ENCODE results near the gene DUSP1.
A peak's percentile ranks its signal among the peaks of the same experiment; 100 is the strongest.

Gene DUSP1

DNA sequence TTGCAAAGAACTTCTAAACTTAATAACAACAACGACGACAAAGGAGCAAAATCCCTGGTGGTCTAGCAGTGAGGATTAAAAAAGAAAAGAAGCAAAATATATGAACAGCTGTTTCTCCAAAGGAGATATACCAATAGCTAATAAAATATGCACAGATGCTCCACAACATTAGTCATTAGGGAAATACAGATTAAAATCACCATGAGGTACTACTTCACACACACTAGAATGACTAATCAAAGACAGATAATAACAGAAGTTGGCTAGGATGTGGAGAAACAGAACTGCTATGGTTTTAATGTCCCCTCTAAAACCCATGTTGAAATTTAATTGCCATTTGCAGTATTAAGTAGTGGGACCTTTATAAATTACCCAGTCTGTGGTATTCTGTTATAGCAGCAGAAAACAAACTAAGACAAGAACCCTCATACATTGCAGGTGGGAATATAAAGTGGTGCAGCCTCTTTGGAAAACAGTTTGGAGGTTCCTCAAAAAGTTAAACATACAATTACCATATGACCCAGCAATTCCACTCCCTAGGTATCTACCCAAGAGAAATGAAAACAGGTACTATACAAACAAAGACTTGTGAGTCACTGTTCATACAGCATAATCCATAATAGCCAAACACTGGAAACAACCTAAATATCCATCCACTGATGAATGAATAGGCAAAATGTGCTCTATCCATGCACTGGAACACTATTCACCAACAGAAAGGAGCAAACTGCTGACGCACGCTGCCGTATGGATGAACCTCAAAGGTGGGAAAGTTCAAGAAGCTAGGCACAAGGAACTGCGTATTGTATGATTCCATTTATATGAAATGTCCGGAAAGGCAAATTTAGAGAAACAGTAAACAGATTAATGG lies 11.4 kb upstream of the DUSP1 start:
- no peak for DNase-seq (ENCODE audit: low read depth in 1 of 2, low spot score in 1 of 2)

DNA sequence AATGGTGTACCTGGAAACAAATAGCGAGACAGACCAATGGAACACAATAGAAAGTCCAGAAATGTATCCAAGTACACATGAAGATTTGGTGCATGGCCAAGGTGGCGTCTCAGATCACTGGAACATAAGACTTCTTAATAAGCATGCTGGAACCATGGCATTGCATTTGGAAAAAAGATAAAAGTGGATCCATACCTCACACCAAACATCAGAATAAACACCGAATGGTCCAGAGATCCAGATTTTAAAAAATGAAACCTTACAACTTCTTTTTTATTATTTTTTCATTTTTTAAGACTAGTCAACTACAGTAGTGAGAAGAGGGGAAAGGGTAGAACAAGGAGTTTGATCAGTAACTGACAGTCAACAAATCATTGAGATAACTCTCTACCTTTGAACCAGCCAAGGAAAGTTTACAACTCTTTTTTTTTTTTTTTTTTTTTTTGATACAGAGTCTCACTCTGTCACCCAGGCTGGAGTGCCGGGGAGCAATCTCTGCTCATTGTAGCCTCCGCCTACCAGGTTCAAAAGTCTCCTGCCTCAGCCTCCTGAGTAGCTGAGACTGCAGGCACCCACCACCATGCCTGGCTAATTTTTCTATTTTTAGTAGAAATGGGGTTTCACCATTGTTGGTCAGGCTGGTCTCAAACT lies 8.8 kb upstream of the DUSP1 start:
- DNase-seq (ENCODE audit: low read depth in 1 of 2, low spot score in 1 of 2), result no peak

DNA sequence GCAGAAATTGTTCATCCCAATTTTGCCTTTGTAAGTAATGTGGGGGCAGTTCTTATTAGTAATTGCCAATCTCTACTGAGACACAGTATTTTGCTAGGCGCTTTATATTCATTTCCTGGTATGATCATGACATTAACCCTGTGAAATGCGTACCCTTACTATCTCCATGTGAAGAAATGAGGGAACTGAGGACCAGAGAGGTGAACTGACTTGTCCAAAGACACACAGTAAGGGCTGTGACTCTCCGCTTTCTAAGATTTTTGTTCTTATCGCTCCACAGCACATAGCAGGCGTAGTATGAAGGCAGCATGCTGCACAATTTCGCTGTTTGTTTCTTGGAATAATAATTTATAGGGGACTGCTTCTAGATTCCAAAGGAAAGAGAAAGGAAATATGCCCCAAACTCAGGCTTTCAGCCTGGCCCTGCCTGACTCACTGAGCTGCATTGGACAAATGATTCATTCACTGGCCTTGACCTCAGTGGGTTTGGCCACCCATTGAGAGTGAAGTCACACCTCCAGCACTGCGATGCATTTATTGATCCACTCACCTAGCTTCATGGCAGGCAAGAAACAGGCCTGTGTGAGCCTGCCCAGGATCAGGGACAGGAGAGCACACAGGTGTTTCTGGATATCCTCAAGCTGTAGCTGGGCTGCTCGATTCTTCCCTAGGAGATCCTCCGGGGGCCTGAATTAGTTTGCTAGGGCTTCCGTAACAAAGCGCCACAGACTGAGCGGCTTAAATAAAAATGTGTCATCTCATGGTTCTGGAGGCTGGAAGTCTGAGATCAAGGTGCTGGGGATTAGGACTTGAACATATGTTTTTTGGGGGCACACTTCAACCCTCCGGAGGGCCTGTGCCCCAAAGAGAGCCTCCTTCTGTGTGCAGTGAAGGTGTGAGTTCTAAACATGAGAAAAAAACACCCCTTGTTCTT lies 7.2 kb upstream of the DUSP1 start:
- no peak for DNase-seq (ENCODE audit: low read depth in 1 of 2, low spot score in 1 of 2)

DNA sequence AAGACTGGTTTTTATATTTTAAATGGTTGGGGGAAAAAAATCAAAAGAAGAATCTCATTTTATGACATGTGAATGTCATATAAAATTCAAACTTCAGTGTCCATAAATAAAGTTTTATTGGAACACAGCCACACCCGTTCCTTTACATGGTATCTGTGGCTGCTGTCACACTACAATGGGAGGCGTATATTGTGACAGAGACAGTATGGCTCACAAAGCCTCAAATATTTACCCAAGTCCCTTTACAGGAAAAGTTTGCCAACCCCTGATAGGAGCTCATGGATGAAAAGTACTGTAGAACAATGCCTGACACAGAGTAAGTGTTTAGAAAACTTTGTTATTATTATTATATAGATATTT lies 5.2 kb upstream of the DUSP1 start:
- DNase-seq (ENCODE audit: low read depth in 1 of 2, low spot score in 1 of 2), result no peak

DNA sequence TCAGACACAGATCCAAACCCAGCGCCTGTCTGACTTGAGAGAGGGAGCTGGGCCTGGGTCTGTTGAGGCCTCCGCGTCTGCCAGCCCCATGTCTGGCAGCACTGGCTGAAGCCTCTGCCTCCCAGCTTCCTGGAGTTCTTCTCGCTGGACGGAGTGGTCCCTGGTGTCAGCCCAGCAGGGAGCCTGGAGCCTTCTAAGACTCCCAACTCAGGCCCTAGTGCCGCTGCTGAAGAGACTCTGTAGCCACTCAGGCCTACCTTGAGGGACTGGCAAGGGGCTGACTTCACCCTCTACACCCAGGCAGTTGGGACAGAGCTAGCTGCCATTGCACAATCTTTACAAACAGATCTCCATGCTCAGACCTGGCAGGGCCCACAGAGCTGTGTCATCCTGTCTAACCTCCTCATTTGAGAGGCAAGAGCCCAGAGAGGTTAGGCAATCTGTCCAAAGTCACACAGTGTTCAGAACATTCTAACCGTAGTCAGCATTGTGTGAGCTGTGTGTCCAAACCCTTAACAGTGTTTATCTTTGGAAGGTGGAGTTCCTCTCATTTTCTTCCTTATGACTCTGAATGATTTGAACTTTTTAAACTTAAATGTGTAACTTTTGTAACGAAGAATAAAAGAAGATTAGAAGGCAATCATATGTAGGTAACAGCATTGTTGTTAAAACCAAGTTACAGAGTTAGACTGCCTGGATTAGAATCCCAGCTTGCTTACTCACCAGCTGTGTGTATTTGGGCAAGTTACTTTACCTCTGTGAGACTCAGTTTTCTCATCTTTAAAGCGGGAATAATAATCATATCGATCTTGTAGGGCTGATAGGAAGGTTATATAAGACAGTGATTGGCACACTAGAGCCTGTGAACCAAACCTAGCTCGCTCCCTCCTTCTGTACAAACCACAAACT lies 4.6 kb upstream of the DUSP1 start:
- no peak for DNase-seq (ENCODE audit: low read depth in 1 of 2, low spot score in 1 of 2)

DNA sequence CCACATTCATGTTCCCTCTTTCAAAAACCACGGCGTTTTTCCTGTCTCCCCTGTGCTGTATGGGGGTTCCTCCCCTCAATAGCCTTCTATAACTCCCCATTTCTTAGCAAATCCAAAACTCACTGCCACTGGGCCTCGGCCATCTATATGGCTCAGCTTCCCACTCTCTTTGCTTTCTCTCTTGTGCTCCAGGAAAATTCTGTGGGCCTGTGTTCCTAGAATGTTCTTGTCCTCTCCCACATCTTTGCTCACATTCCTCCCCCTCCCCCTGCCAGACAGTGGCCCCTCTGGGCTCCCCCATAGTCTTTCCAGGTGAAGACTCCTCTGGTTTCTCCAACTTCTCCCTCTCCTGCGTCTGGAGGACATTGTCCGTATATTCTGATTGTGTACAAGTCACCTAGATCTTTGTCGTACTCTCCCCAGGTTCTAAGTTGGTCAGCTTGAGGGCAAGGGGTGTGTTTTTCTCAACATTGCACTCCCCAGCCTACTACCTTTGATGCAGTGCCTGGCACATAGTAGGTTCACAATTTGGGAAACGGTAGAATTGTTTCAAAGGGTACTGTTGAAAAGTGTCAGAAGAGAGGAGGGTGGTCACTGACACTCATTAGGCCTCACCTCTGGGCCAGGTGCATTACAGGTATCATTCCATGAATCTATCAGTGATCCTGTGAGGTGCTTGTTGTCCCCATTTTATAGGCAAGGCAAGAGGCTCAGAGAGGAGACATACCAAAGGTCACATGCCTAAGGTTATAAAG lies 3.7 kb upstream of the DUSP1 start:
- no peak for DNase-seq (ENCODE audit: low read depth in 1 of 2, low spot score in 1 of 2)

DNA sequence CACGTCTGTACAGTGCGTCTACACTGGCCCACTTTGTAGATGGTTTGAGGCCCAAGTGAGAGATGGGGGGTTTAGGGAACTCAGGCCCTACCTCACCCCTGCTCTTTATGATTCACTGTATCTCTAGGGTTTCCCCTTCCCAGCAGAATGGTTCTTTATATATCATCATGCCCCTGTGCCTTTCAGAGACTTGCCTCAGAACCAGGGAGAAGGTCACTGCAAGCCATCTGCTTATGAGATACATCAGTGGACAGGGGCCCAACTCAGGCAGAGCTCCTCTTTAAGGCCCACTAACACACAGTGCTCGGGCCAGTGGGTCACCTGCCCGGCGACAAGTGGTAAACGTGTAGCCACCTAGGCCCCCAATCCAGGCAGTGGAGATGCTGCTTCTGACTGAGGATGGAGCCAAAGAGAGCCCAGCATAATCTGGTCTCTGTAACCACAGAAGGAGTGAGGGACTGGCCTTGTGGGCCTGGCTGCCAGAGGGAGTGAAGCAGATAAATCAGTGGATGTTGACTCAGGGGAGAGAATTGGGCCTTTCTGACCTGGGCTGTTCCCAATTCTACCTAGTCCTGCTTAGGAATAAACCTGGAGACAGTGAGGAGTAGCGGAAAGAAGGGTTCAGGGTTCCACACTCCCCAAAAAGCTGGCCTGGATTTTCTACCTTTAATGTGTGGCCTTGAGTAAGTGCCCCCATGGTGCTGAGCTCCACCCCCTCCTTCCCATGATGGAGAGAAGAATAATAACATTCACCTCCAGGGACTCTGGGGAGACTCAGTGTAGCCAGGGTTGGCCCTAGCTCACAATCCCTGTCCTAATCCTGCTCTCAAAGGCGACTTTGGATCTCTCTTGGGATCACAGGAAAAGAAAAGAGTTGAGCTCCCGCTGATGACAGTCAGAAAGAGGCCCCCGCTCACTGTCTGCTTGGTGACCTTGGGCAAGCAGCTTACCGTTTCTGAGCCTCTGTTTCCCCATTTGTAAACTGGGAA lies 2.8 kb upstream of the DUSP1 start:
- DNase-seq (ENCODE audit: low read depth in 1 of 2, low spot score in 1 of 2), result no peak

DNA sequence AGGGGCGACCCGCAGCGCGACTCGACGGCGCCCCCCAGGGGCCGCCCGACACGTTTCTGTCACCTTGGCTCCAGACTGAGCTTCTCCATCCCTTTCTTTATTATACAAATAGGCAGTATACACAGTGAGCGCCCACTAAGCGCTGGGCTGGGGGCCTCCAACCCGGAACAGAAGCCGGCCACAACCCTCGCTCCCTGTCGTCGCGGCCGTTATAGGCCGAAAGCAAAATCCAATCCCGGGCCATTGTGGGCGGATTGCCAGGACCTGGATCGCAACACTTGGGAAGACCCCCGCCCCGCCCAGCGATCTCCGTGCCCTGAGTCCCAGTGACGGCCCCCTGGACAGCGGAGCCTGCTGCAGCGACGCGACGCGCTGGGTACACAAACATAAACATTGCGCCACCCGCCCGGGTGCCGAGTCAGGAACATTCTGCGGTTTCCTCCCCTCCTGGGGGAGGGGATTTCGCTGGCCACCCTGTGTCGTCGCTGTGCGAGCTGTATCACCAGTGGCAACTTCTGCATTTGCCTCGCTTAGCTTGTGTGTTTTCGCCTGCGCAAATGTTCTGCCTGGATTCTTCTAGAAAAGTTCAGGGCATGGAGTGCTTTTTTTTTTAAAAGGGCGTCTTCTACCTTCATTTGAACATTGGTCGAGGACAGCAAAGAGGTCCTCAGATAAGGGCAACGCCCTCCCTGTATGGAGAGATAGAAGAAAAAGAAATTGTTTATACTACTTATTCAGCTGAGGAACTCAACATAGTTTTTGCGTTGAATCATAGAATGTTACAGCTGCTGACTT lies 1.3 kb upstream of the DUSP1 start:
- peak; percentile 65 to 69 for DNase-seq (ENCODE audit: low read depth in 1 of 2, low spot score in 1 of 2)

DNA sequence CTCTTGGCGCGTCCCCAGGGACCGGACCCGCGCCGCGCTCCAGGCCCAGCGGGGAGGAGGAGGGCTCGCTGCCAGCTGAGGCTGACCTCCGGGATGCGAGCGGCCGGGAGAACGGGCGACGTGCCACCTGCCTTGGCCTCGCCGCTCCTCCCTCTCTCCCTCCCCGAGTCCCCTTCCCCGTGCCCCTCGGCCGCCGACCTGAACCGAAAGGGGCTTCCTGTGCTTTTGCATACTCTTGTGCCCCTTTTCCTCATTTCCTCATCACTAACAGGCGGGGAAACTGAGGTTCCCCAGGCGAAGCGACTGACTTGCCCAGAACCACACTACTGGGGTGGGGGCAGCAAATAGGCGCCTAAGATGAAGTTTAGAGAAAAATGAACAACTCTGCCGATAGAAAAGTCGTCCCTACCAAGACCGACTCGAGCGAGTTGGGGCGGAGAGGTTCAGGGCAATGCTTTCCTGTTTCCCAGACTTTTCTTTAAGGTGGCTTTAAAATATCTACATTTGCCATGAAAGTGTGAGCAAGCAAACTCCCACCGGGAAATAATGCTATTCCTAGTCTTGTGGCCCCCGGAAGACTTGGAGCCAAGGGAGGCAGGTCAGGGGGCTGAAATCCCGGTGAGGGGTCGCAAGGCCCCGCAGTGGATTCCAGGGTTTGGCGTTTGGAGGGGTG lies 580 bp upstream of the DUSP1 start:
- DNase-seq (ENCODE audit: low read depth in 1 of 2, low spot score in 1 of 2), result peak in 1 of 2 donors; percentile 11

DNA sequence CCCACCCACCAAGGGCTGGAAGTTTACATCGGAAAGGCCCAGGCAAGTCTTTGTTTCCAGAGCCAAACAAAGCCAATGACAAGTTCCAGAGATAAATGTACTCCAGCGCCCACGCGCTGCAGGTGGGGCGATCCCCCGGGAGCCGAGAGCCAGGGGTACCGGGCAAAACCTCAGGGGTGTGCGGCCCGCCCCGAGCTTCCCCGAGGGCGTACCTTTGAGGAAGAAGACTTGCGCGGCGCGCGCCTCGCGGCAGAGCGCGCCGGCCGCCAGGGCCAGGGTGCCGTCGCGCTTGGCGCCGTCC lies 671 bp downstream of the DUSP1 start:
- no peak for DNase-seq (ENCODE audit: low read depth in 1 of 2, low spot score in 1 of 2)

DNA sequence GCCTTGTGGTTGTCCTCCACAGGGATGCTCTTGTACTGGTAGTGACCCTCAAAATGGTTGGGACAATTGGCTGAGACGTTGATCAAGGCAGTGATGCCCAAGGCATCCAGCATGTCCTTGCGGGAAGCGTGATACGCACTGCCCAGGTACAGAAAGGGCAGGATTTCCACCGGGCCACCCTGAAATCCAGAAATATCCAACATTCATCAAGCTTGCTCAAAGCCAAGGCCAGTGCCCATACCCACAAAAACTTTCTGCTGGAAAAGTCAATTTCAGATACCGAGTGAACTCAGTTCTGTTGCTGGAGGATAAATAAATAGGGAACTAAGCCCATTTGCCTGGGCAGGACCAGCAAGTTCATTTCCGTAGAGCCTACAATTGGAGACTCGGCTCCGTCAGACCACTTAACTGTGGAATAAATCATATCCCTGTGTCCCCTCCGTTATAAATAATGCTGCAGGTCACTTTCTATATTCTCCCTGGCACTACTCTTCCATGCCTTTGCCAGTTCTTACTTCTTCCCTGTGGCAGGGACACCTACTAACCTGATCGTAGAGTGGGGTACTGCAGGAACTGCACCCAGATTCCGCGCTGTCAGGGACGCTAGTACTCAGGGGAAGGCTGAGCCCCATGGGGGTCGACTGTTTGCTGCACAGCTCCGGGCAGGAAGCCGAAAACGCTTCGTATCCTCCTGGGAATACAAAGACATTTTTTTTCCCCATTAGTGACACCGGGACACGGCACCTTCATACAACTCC lies 1.2 kb downstream of the DUSP1 start:
- DNase-seq (ENCODE audit: low read depth in 1 of 2, low spot score in 1 of 2), result no peak

DNA sequence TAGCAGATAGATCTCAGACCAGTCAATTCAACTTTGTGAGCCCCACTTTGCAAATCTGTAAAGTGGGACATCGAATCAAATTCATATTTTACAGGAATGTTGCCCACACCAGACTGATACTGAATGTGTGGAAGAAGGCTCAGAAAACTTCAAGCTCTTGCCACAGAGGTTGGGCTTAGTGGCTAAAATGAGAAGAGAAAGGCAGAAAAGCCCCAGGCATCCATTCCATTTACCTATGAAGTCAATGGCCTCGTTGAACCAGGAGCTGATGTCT lies 1.7 kb downstream of the DUSP1 start:
- DNase-seq (ENCODE audit: low read depth in 1 of 2, low spot score in 1 of 2), result no peak

DNA sequence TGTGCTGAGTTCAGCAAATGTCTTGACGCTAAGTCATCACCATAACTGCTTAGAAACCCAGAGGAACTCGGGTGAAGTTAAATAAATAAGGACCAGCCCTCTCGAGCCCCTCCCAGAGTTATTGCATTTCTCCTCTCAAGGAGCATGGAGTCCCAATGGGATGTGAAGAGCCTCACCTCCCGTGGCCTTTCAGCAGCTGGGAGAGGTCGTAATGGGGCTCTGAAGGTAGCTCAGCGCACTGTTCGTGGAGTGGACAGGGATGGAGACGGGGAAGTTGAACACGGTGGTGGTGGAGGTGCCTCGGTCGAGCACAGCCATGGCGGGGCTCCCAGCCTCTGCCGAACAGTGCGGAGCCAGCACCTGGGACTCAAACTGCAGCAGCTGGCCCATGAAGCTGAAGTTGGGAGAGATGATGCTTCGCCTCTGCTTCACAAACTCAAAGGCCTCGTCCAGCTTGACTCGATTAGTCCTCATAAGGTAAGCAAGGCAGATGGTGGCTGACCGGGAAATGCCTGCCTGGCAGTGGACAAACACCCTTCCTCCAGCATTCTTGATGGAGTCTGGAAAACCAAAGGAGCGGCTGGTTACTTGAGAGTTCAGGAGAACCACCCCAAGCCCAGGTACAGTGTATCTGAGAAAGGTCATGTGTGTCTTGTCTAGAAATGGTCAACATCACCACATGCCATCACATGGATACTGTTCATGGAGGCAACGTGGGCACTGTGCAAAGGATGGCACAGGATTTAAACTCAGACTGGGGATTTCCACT lies 2.2 kb downstream of the DUSP1 start:
- no peak for DNase-seq (ENCODE audit: low read depth in 1 of 2, low spot score in 1 of 2)

DNA sequence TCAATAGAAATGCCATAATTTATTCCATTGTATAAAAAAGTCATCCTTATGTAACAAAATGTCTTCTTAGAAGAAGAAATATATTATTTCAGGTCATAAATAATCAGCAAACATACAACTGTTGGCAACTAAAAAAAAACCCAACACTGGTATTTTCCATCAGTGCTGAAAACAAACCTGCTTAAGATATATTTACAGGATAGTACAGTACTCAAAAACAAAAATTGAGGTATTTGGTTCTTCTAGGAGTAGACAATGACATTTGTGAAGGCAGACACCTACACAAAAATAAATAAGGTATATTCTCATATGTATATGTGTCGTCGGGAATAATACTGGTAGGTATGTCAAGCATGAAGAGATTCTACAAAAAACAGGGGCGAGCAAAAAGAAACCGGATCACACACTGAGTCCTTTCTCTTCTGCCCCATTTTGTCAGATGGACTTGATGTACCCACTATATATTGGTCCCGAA lies 2.9 kb downstream of the DUSP1 start:
- no peak for DNase-seq (ENCODE audit: low read depth in 1 of 2, low spot score in 1 of 2)

DNA sequence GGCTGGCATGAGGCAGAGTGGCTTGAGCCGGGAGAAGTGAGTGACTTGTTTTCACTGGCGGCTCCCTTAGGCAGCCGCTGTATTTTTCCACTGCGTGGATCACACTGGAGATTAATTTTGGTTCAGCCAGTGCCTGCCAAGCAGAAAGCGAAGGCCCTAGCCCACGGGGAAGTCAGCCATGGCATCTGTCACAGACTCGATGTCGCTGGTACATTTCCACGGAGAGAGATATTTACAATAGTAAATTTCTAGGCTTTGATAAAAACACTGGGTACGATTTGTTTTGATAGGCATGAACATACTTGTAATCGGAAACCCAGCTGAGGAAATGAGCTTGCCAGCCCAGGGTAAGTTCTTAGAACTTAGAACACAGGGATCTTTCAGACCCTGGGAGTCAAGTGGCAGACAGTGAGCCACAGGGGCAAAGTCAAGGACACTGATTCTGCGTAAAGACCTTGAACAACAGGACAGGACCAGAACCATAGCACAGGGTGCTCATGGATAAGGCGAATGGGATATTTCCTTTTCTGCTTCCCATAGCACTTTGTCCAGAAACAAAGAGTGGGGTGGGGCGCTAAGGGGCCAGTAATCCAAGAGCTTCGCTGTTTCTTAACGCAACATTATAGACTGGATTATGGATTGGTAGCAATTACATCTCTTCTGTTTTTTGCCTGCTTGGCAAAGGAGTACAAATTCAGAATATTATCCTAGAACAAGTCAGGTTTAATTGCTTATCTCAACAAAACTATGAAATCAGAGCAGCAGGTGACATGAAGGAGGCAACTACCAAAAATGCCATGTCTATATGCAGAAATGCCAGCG lies 4.5 kb downstream of the DUSP1 start:
- no peak for DNase-seq (ENCODE audit: low read depth in 1 of 2, low spot score in 1 of 2)

Data from activated T-helper 1 cell treated with anti-CD3 and anti-CD28 coated beads, Interleukin-2, amount 50 U/mL, for 16 hours (primary cell).